ENCODE data around the gene FGA.

- TF ChIP-seq CTCF (IDR thresholded peaks at IDR 0.05) (no peak), POLR2A (IDR thresholded peaks at IDR 0.05) (no peak)
Observed at GRCh38 chr4:154566639-154567204, 23.8 kb downstream of the FGA start.

Measured in thyroid gland (tissue), 4 donors.